IMR-90 (cell line): Measurements from ENCODE around the gene TMEM240. TPM values are rescaled to one million over a fixed set of nuclear protein-coding genes. Genes with fewer than 3 reads are reported as not detected.
"Not testable (repeated sequence)": the region's sequence is repeated elsewhere in the genome, so short reads cannot be mapped to it uniquely, and the experiment has no call there.

ENCODE experiments used
- ATAC-seq: fragments of 200-7000 bp; cut with Tn5 transposase; 2 replicates; pipeline ENCODE4 v1.9.1; 2020; ENCODE audit warnings: low read depth, mild to moderate bottlenecking, moderate library complexity
- BruUV-seq: library from RNA; stranded (reverse); fragments of 400-500 nt; replicated peaks from 2 replicates; lab custom pipeline; 2021; lab: Mats Ljungman, UMichigan
- CTCF ChIA-PET: fragments of 300-600 bp; formaldehyde crosslinking; extraction: SDS; loops from one replicate; lab custom pipeline; 2021; ENCODE audit warnings: antibody characterized with exemption; lab: Yijun Ruan, JAX
- POLR2A ChIA-PET: fragments of 300-600 bp; sonication (Branson Sonifier 250); formaldehyde crosslinking; loops from one replicate; lab custom pipeline; 2022; ENCODE audit warnings: antibody characterized with exemption; ENCODE audit not compliant: unreplicated experiment; lab: Charles Lee
- DNase-seq: peaks from one replicate; pipeline ENCODE4 v3.0.0; 2013
- H2AFZ ChIP-seq: replicated peaks from 2 replicates; pipeline ENCODE3; 2013; ENCODE audit warnings: low read length, mild to moderate bottlenecking; ENCODE audit not compliant: poor library complexity
- H2AK5ac ChIP-seq: 2 replicates; pipeline ENCODE4 v1.6.1; 2013; ENCODE audit warnings: low read depth, low read length, inconsistent platforms
- H2AK9ac ChIP-seq: replicated peaks from 2 replicates; pipeline ENCODE3; 2013; ENCODE audit warnings: mild to moderate bottlenecking, low read depth, low read length, moderate library complexity; ENCODE audit not compliant: poor library complexity
- H2BK120ac ChIP-seq: 2 replicates; pipeline ENCODE4 v1.6.1; 2013; ENCODE audit warnings: low read depth, low read length, inconsistent platforms
- H2BK15ac ChIP-seq: 3 replicates; pipeline ENCODE4 v1.6.1; 2013; ENCODE audit warnings: low read depth, low read length, inconsistent platforms
- H2BK20ac ChIP-seq: 2 replicates; pipeline ENCODE4 v1.6.1; 2013; ENCODE audit warnings: low read depth, mild to moderate bottlenecking, inconsistent platforms, low read length, moderate library complexity
- H2BK5ac ChIP-seq: 2 replicates; pipeline ENCODE4 v1.6.1; 2013; ENCODE audit warnings: mild to moderate bottlenecking, low read depth, low read length, inconsistent platforms; ENCODE audit not compliant: poor library complexity, severe bottlenecking
- H3K14ac ChIP-seq: replicated peaks from 2 replicates; pipeline ENCODE4 v1.6.1; 2013; ENCODE audit warnings: low read depth, low read length, inconsistent platforms
- H3K18ac ChIP-seq: 2 replicates; pipeline ENCODE4 v1.6.1; 2013; ENCODE audit warnings: low read depth, low read length, control low read depth
- H3K23ac ChIP-seq: 2 replicates; pipeline ENCODE4 v1.6.1; 2013; ENCODE audit warnings: low read depth, low read length, inconsistent platforms
- H3K27ac ChIP-seq: 2 replicates; pipeline ENCODE4 v1.5.1; 2013; ENCODE audit warnings: mild to moderate bottlenecking, control low read depth, low read length; ENCODE audit not compliant: insufficient read depth
- H3K27me3 ChIP-seq: 2 replicates; pipeline ENCODE4 v1.6.1; 2013; ENCODE audit warnings: low read length; ENCODE audit not compliant: control insufficient read depth, insufficient read depth
- H3K36me3 ChIP-seq: 2 replicates; pipeline ENCODE4 v1.6.1; 2013; ENCODE audit warnings: low read length, mixed read lengths; ENCODE audit not compliant: control insufficient read depth, insufficient read depth
- H3K4ac ChIP-seq: 2 replicates; pipeline ENCODE4 v1.6.1; 2013; ENCODE audit warnings: low read depth, low read length, inconsistent platforms
- H3K4me1 ChIP-seq: 2 replicates; pipeline ENCODE4 v1.6.1; 2013; ENCODE audit warnings: low read length, mixed read lengths; ENCODE audit not compliant: control insufficient read depth, insufficient read depth
- H3K4me2 ChIP-seq: 2 replicates; pipeline ENCODE4 v1.6.1; 2013; ENCODE audit warnings: low read depth, mild to moderate bottlenecking, control low read depth, low read length, moderate library complexity
- H3K4me3 ChIP-seq: 2 replicates; pipeline ENCODE4 v1.5.1; 2013; ENCODE audit warnings: low read depth, mild to moderate bottlenecking, control low read depth, low read length, moderate library complexity; ENCODE audit not compliant: insufficient read depth
- H3K56ac ChIP-seq: 2 replicates; pipeline ENCODE4 v1.6.1; 2013; ENCODE audit warnings: low read length, inconsistent platforms; ENCODE audit not compliant: insufficient read depth; ENCODE audit errors: extremely low read depth
- H3K79me1 ChIP-seq, 2 experiments: 2 replicates each; pipeline ENCODE4 v1.6.1; 2013; ENCODE audit warnings: low read length in 2 of 2, inconsistent platforms in 1 of 2, low read depth in 1 of 2
- H3K9ac ChIP-seq: 2 replicates; pipeline ENCODE4 v1.6.1; 2013; ENCODE audit warnings: low read depth, low read length, control low read depth
- H3K9me1 ChIP-seq: 2 replicates; pipeline ENCODE4 v1.6.1; 2013; ENCODE audit warnings: low read length, inconsistent platforms; ENCODE audit not compliant: insufficient read depth
- H3K9me3 ChIP-seq: 2 replicates; pipeline ENCODE4 v1.6.1; 2013; ENCODE audit warnings: low read length; ENCODE audit not compliant: control insufficient read depth, insufficient read depth
- H4K20me1 ChIP-seq: 2 replicates; pipeline ENCODE4 v1.6.1; 2013; ENCODE audit warnings: low read length, inconsistent platforms; ENCODE audit not compliant: insufficient read depth
- H4K5ac ChIP-seq: 2 replicates; pipeline ENCODE4 v1.6.1; 2013; ENCODE audit warnings: mild to moderate bottlenecking, low read depth, low read length, control low read depth
- H4K8ac ChIP-seq, 2 experiments: 2 replicates each; pipeline ENCODE4 v1.6.1; 2013; ENCODE audit warnings: low read depth in 2 of 2, low read length in 2 of 2, control low read depth in 1 of 2, inconsistent platforms in 1 of 2
- H4K91ac ChIP-seq: 2 replicates; pipeline ENCODE4 v1.6.1; 2013; ENCODE audit warnings: low read depth, low read length, inconsistent platforms; ENCODE audit not compliant: insufficient read depth
- CHD1 ChIP-seq: IDR thresholded peaks from 2 replicates; pipeline ENCODE4 v1.6.1; 2012; ENCODE audit warnings: low read depth, low read length, improper control_type of control experiment
- MAZ ChIP-seq: IDR thresholded peaks from 2 replicates; pipeline ENCODE4 v1.6.1; 2012; ENCODE audit warnings: low read depth, mild to moderate bottlenecking, low read length, improper control_type of control experiment, moderate library complexity, borderline replicate concordance
- MXI1 ChIP-seq: IDR thresholded peaks from 2 replicates; pipeline ENCODE4 v1.6.1; 2012; ENCODE audit warnings: low read depth, mild to moderate bottlenecking, low read length, moderate library complexity, borderline replicate concordance
- RAD21 ChIP-seq: IDR thresholded peaks from 2 replicates; pipeline ENCODE4 v1.6.1; 2012; ENCODE audit warnings: low read length, improper control_type of control experiment
- WGBS, 2 experiments: methylation state at CpG; one replicate each; pipeline versions ENCODE4 v1.1.5 to v1.1.7; 2013; ENCODE audit warnings: missing lambda C conversion rate in 2 of 2; ENCODE audit not compliant: insufficient read length in 1 of 2; ENCODE audit errors: extremely low coverage in 2 of 2; 5-methylcytosine and 5-hydroxymethylcytosine counted together
- dilution Hi-C: fragments of 300-500 bp; cut with HindIII; formaldehyde crosslinking; loops from one replicate; pipeline ENCODE4 v1.14.3; 2018; ENCODE audit warnings: low sequenced_read_pairs; ENCODE audit not compliant: unreplicated experiment
- in situ Hi-C: fragments of 300-500 bp; cut with MboI; formaldehyde crosslinking; loops from 3 replicates; pipeline ENCODE4 v1.14.3; 2019; ENCODE audit warnings: low sequenced_read_pairs, inconsistent platforms, mixed read lengths
- intact Hi-C: fragments of 100-400 bp; cut with micrococcal nuclease; formaldehyde crosslinking; loops from 2 replicates; pipeline ENCODE4 v1.10.0; 2022
- polyA plus RNA-seq, 3 experiments: library from polyadenylated mRNA; depleted of rRNA; stranded (reverse); fragments of >200 nt; gene quantifications; 2 replicates each; pipeline ENCODE4 v1.2.3, GENCODE V29; 2012; ENCODE audit warnings: low replicate concordance in 1 of 3
- total RNA-seq: library from RNA; depleted of rRNA; stranded (reverse); fragments of >200 nt; gene quantifications from 2 replicates; pipeline ENCODE4 v1.2.3, GENCODE V29; 2012

The TMEM240 gene
- total and polyA plus RNA-seq, 2 of the 4 experiments (the other 2 are of a cell fraction), result 1.6 to 7.6 TPM

DNA sequence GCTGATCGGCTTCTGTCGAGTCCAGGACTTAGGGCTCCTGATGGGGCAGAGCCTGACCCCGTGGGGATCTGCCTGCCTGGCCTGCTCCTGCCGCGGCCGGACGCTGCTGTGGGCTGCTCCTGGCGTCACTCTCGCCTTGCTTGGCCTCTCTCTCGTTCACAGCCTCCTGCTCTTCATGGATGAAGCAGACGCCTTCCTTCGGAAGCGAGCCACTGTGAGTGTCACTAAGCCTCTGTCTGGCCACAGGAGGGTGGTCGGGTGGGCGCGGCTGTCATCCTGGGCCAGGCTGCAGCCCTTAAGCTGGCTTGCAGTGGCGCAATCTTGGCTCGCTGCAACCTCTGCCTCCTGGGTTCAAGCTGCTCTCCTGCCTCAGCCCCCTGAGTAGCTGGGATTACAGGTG is 52.7 kb downstream of the TMEM240 start:
- ATAC-seq, result no peak
- TF ChIP-seq RAD21 (no peak), MXI1 (no peak), CHD1 (no peak), MAZ (no peak)
- POLR2A ChIA-PET, result no interaction called here

GRCh38 chr1:1485755-1486317 is 54.6 kb downstream of the TMEM240 start:
- H4K91ac ChIP-seq, CTCF ChIA-PET, BruUV-seq, H3K23ac ChIP-seq, H3K14ac ChIP-seq, H3K27me3 ChIP-seq, H2AK5ac ChIP-seq, intact Hi-C loops, DNase-seq, H3K79me1 ChIP-seq, H3K9me3 ChIP-seq, H4K8ac ChIP-seq, H3K56ac ChIP-seq, H4K20me1 ChIP-seq, H2AFZ ChIP-seq, dilution Hi-C loops, H4K5ac ChIP-seq, in situ Hi-C loops, H2BK20ac ChIP-seq, H2BK120ac ChIP-seq, H2AK9ac ChIP-seq, H3K4me2 ChIP-seq, POLR2A ChIA-PET, H3K4ac ChIP-seq, ATAC-seq, H2BK15ac ChIP-seq, H3K9me1 ChIP-seq, H3K9ac ChIP-seq, H2BK5ac ChIP-seq, H3K18ac ChIP-seq, H3K27ac ChIP-seq, H3K4me1 ChIP-seq, H3K4me3 ChIP-seq: not testable (repeated sequence)
- 96% methylated on average over 7 of the region's 31 CpGs; no CpG with 5 or more reads in 1 of the 2 experiments for WGBS, 2 experiments
- peaks cover 51% of the 10 kb centered on the region for H3K36me3 ChIP-seq

More for the DNA sequence above, 52.7 kb downstream of the TMEM240 start:
- no peak overlapping the region for H2AFZ ChIP-seq
- no peak overlapping the region for H2BK5ac ChIP-seq
- WGBS, 2 experiments, result 93% methylated on average over 16 of the region's 18 CpGs; no CpG with 5 or more reads in 1 of the 2 experiments
- CTCF ChIA-PET, result no interaction called here
- no peak overlapping the region for H4K91ac ChIP-seq
- H2AK9ac ChIP-seq, result no peak overlapping the region
- peaks cover 3 to 10% of the 10 kb centered on the region in 2 experiments; a peak in 3 of 4 replicates for H3K79me1 ChIP-seq
- no peak overlapping the region for H3K4me3 ChIP-seq
- H3K27me3 ChIP-seq, result no peaks in the 10 kb centered on the region
- H4K5ac ChIP-seq, result no peak overlapping the region
- H3K9me3 ChIP-seq, result no peaks in the 10 kb centered on the region; the same call in 1 of the 2 replicates
- H3K36me3 ChIP-seq, result peaks cover 59% of the 10 kb centered on the region
- H2BK120ac ChIP-seq, result no peak overlapping the region
- H2AK5ac ChIP-seq, result no peak overlapping the region
- in situ Hi-C loops, result no loop called here
- H3K9ac ChIP-seq, result no peak overlapping the region
- H3K14ac ChIP-seq, result no peak overlapping the region
- dilution Hi-C loops, result no loop called here
- H3K4ac ChIP-seq, result no peak overlapping the region
- no peak overlapping the region for H3K18ac ChIP-seq
- intact Hi-C loops, result no loop called here
- no TSS peak for BruUV-seq
- H3K27ac ChIP-seq, result no peak overlapping the region
- H3K4me2 ChIP-seq, result no peak overlapping the region
- no peak overlapping the region for H3K56ac ChIP-seq
- DNase-seq, result no peak
- no peak overlapping the region for H2BK20ac ChIP-seq
- H3K23ac ChIP-seq, result no peak overlapping the region
- H3K4me1 ChIP-seq, result no peaks in the 10 kb centered on the region
- H4K20me1 ChIP-seq, result no peaks in the 10 kb centered on the region
- H3K9me1 ChIP-seq, result no peaks in the 10 kb centered on the region
- H2BK15ac ChIP-seq, result no peak overlapping the region
- no peak overlapping the region for H4K8ac ChIP-seq
